Ovary (tissue), 9 donors: ENCODE data around the gene TOP1. TPM values are rescaled to one million over a fixed set of nuclear protein-coding genes. Genes with fewer than 3 reads are reported as not detected.
A peak's percentile ranks its signal among the peaks of the same experiment; 100 is the strongest.

Experiments used
- DNase-seq, 5 donors: peaks; one replicate each; pipeline ENCODE4 v3.0.0-alpha.2; 2019 to 2020
- H3K27ac ChIP-seq, 2 donors: fragments of 200-600 bp; one replicate each; pipeline versions ENCODE4 v1.5.1 to v1.8.0; 2019 to 2022
- H3K27me3 ChIP-seq: fragments of 200-600 bp; one replicate; pipeline ENCODE4 v1.8.0; 2022
- H3K36me3 ChIP-seq: fragments of 200-600 bp; sonication (generic); one replicate; pipeline ENCODE4 v1.5.1; 2019
- H3K4me1 ChIP-seq: one replicate; pipeline ENCODE4 v1.8.1; 2013; ENCODE audit warnings: mild to moderate bottlenecking, moderate library complexity; ENCODE audit not compliant: insufficient read depth
- H3K4me3 ChIP-seq: fragments of 200-600 bp; sonication (generic); one replicate; pipeline ENCODE4 v1.5.1; 2017
- H3K9me3 ChIP-seq, 2 donors: fragments of 200-600 bp in 1 of 2; sonication (generic) in 1 of 2; one replicate each; pipeline versions ENCODE4 v1.5.1 to v1.8.1; 2013 to 2019; ENCODE audit warnings: mild to moderate bottlenecking in 1 of 2, moderate library complexity in 1 of 2
- EP300 ChIP-seq: sonication (generic); formaldehyde crosslinking; IDR thresholded peaks from one replicate; pipeline ENCODE4 v1.6.1; 2017; ENCODE audit warnings: antibody characterized with exemption
- POLR2A ChIP-seq: fragments of 450-650 bp; IDR thresholded peaks from one replicate; pipeline ENCODE4 v1.6.1; 2017; ENCODE audit warnings: antibody characterized with exemption, mild to moderate bottlenecking, moderate library complexity
- WGBS, 3 donors: extraction: QIAGEN DNeasy Blood & Tissue Kit in 1 of 3; methylation state at CpG; one replicate each; pipeline versions ENCODE4 v1.1.5 to v1.1.7; 2013 to 2017; 5-methylcytosine and 5-hydroxymethylcytosine counted together
- intact Hi-C, 4 donors: fragments of 100-400 bp; cut with DNase I; formaldehyde crosslinking; loops; one replicate each; pipeline versions ENCODE4 v1.11.0 to v1.15.1; 2022 to 2023
- polyA plus RNA-seq, 2 donors: library from polyadenylated mRNA; stranded (reverse); fragments of 200-250 nt in 1 of 2; fragments of 350-450 nt in 1 of 2; fragmentation: Illumina TruSeq in 1 of 2; extraction: RNeasy Lipid Tissue Mini Kit (QIAGEN cat#74804) in 1 of 2; gene quantifications; one replicate each; pipeline ENCODE4 v1.2.3, GENCODE V29; 2013 to 2014
- total RNA-seq, 7 donors: library from RNA; depleted of rRNA in 2 of 7; stranded (reverse); fragments of >200 nt in 2 of 7; fragmentation: NEBNext Ultra II Directional in 3 of 7; extraction: Animal tissue kit (Norgen Biotek cat#: 25700) in 3 of 7; gene quantifications; one replicate each; pipeline versions ENCODE4 v1.1.0 to v1.2.4, GENCODE V29; 2016 to 2023
- TF ChIP-seq, protein P1 (sequence below), 3 donors: fragments of 450-650 bp in 2 of 3; fragments of 200-600 bp in 1 of 3; IDR thresholded peaks; one replicate each; pipeline versions ENCODE4 v1.5.1 to v1.8.0; 2016 to 2022; ENCODE audit warnings: antibody characterized with exemption in 3 of 3, mild to moderate bottlenecking in 1 of 3
- donor health status: DM: no; HTN: no; CAD: no; lungs with moderate emphysema.
- donor health status: DM: no; HTN: no; CAD: no.
- donor health status: Bipolar disorder and iron deficiency.
- donor health status: DM: yes; HTN: yes; CAD: no.
- donor health status: DM: no; HTN: no; CAD: no.
- donor health status: DM: yes; HTN: yes; CAD: no.

Gene TOP1
- total and polyA plus RNA-seq, 9 donors, result 20.9 to 48.4 (median 35.6) TPM

DNA sequence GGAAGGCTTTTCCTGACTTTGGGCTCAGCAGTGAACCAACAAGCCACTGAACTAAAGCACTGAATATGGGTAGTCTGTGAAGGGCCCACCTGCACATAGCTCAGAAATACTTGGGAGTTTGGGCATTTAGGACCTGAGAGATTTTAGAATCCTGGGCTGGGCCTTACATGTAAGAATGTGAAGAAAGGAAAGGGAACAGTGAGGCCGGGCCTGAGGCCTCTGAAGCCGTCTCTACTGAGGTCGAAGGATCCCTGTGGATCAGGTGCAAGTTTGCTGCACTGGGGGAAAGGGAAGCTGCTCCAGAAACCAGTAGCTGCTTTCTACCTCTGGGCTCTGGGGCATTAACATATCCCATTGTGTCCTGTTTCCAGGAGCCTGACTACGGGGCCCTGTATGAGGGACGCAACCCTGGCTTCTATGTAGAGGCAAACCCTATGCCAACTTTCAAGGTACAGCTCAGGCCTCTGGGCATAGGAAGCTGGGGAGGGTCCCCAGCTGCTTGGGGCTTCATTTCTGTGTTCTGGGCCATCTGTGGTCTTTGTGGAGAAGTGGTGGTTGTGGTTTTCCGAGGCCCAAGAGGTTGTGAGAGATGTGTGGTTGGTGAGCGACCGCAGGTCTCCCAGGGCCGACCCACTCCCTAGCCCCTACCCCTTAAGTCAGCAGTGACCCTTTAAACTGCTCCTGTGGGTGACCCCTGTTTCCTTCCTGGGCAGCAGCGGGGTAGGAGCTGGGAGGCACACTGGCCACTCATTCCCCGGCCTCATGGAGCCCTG lies 139.0 kb downstream of the TOP1 start:
- no peak overlapping the region for H3K27ac ChIP-seq
- TF ChIP-seq POLR2A (no peak), EP300 (no peak)
- TF ChIP-seq, protein P1, sequence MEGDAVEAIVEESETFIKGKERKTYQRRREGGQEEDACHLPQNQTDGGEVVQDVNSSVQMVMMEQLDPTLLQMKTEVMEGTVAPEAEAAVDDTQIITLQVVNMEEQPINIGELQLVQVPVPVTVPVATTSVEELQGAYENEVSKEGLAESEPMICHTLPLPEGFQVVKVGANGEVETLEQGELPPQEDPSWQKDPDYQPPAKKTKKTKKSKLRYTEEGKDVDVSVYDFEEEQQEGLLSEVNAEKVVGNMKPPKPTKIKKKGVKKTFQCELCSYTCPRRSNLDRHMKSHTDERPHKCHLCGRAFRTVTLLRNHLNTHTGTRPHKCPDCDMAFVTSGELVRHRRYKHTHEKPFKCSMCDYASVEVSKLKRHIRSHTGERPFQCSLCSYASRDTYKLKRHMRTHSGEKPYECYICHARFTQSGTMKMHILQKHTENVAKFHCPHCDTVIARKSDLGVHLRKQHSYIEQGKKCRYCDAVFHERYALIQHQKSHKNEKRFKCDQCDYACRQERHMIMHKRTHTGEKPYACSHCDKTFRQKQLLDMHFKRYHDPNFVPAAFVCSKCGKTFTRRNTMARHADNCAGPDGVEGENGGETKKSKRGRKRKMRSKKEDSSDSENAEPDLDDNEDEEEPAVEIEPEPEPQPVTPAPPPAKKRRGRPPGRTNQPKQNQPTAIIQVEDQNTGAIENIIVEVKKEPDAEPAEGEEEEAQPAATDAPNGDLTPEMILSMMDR (IDR thresholded peaks at IDR 0.05), result no peak
- intact Hi-C loops, result loop anchor here in 2 of 4 donors (10.0 kb wide), 2 partner anchors 57 to 237 kb away; no protein-coding TSS in a partner anchor
- H3K27me3 ChIP-seq, result no peaks in the 10 kb centered on the region
- H3K9me3 ChIP-seq, result no peaks in the 10 kb centered on the region
- no peaks in the 10 kb centered on the region for H3K4me1 ChIP-seq
- H3K4me3 ChIP-seq, result no peak overlapping the region
- H3K36me3 ChIP-seq, result no peaks in the 10 kb centered on the region
- WGBS, 3 donors, result 88 to 92% (median 90%) methylated on average over 11 of the region's 11 CpGs
- DNase-seq, result peak in 2 of 5 donors; percentile 3 to 10

DNA sequence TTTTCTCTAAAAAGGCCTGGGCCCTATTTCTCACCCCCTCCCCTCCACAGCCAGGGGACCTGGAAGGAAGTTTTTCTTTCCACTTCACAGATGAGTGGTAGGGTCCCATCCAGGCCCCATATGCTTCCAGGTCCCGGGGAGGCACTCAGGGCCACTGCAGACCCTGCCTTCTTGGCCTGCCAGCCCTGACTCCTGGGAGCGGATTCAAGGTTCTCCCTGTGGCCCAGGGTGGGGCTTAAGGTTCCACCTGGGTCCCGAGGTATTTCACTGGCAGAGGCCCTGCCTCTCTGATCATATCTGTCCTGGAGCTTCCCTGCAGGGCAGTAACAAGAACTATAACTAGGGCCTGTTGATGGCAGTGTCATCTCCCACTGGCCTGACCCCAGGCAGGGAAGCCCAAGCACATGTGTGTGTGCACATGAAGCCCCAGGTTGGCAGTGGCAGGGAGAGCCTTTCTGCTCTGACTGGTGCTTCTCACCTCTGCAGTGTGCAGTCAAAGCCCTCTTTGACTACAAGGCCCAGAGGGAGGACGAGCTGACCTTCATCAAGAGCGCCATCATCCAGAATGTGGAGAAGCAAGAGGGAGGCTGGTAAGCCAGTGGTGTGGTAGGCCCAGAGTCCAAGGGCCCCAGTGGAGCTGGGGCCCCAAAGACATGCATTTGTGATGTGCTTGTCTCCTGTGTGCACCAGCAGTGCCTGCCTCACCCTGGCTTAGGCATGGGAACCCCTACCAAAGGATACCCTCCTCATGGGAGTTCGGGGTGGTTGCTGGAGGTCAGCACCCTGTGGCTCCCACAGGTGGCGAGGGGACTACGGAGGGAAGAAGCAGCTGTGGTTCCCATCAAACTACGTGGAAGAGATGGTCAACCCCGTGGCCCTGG lies 139.9 kb downstream of the TOP1 start:
- Histone ChIP-seq H3K4me3 (no peak overlapping the region), H3K27me3 (no peaks in the 10 kb centered on the region), H3K9me3 (no peaks in the 10 kb centered on the region), H3K4me1 (no peaks in the 10 kb centered on the region), H3K36me3 (no peaks in the 10 kb centered on the region), H3K27ac (no peak overlapping the region)
- 89% methylated on average over 10 of the region's 10 CpGs for WGBS, 3 donors
- peak in 4 of 5 donors; percentile 7 to 25 (median 12) for DNase-seq
- intact Hi-C loops, result loop anchor here in 2 of 4 donors (10.0 kb wide), 2 partner anchors 56 to 236 kb away; no protein-coding TSS in a partner anchor
- TF ChIP-seq EP300 (no peak), POLR2A (no peak)
- TF ChIP-seq, protein P1 (IDR thresholded peaks at IDR 0.05), result no peak

DNA sequence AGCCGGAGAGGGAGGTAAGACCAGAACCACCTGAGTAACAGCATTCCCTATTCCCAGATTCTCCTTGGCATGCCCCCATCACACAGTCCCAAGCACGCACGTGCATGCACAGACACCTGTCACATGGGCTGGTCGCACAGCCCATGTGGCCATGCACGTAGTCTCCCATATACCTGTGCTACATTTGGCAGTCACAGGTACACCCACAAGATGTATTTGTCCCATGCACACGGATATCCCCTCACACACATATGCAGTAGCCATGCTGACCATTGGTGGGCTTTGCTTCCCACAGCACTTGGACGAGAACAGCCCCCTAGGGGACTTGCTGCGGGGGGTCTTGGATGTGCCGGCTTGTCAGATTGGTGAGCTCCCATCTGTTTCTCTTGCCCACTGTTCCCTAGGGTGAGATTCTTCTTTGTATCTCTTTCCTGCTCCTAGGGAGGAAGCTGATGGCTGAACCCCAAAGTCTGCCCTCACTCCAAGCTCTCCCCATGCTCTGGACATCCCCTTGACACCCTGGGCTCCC lies 140.6 kb downstream of the TOP1 start:
- no peaks in the 10 kb centered on the region for H3K36me3 ChIP-seq
- no peak overlapping the region for H3K4me3 ChIP-seq
- no peak for TF ChIP-seq EP300
- TF ChIP-seq POLR2A, result no peak
- TF ChIP-seq, protein P1 (IDR thresholded peaks at IDR 0.05), result no peak
- no peaks in the 10 kb centered on the region for H3K9me3 ChIP-seq
- H3K27me3 ChIP-seq, result no peaks in the 10 kb centered on the region
- DNase-seq, result peak in 2 of 5 donors; percentile 3 to 21
- no peak overlapping the region for H3K27ac ChIP-seq
- WGBS, 3 donors, result 87 to 91% (median 89%) methylated on average over 9 of the region's 9 CpGs
- H3K4me1 ChIP-seq, result no peaks in the 10 kb centered on the region
- intact Hi-C loops, result loop anchor here in 2 of 4 donors (10.0 kb wide), 2 partner anchors 56 to 236 kb away; no protein-coding TSS in a partner anchor

DNA sequence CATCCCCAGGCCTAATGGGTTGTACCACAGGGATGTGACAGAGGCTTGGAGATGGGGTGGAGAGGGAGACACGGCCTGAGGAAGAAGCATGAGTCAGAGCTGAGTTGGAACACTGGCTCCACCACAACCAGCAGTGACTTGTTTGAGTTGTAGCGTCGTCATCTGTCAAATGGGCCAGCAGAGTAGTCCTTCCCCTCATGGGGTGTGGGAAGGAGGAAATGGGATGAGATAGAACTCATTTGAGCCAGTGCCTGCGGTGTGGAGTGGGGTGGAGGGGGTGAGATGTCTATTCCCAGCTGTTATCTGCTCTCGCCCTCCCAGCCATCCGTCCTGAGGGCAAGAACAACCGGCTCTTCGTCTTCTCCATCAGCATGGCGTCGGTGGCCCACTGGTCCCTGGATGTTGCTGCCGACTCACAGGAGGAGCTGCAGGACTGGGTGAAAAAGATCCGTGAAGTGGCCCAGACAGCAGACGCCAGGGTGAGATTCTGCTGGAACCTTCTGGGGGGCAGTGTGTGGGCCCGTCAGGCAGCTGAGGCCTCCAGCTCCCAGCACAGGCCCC lies 141.2 kb downstream of the TOP1 start:
- no peak overlapping the region for H3K4me3 ChIP-seq
- no peaks in the 10 kb centered on the region for H3K4me1 ChIP-seq
- H3K27me3 ChIP-seq, result no peaks in the 10 kb centered on the region
- peak; percentile 8 to 26 (median 12) for DNase-seq
- no peak for TF ChIP-seq POLR2A
- no peak for TF ChIP-seq EP300
- TF ChIP-seq, protein P1 (IDR thresholded peaks at IDR 0.05), result no peak
- intact Hi-C loops, result loop anchor here (5.0 to 10.0 kb wide), 3 partner anchors 55 to 235 kb away; no protein-coding TSS in a partner anchor
- no peaks in the 10 kb centered on the region for H3K9me3 ChIP-seq
- H3K36me3 ChIP-seq, result no peaks in the 10 kb centered on the region
- WGBS, 3 donors, result 84 to 88% (median 85%) methylated on average over 14 of the region's 14 CpGs
- peak overlapping the region in 1 of 2 donors; percentile 44 for H3K27ac ChIP-seq
